Left renal cortex interstitium (tissue), 4 donors: ENCODE results near the gene ABHD18. TPM values are rescaled to one million over a fixed set of nuclear protein-coding genes. Genes with fewer than 3 reads are reported as not detected.
"Not testable (repeated sequence)": the region's sequence is repeated elsewhere in the genome, so short reads cannot be mapped to it uniquely, and the experiment has no call there.

ENCODE experiments used
- DNase-seq, 4 donors: peaks; one replicate each; pipeline ENCODE4 v3.0.0-alpha.2; 2013; ENCODE audit warnings: low read depth in 4 of 4, low spot score in 2 of 4, missing footprints in 1 of 4
- polyA plus RNA-seq, 4 donors: library from polyadenylated mRNA; unstranded; fragments of 120-200 nt; gene quantifications; one replicate each; pipeline ENCODE4 v1.2.1, GENCODE V29; 2013; ENCODE audit not compliant: insufficient read length in 4 of 4

Gene ABHD18
- polyA plus RNA-seq, 4 donors, result 10.3 to 22.4 (median 14.0) TPM

DNA sequence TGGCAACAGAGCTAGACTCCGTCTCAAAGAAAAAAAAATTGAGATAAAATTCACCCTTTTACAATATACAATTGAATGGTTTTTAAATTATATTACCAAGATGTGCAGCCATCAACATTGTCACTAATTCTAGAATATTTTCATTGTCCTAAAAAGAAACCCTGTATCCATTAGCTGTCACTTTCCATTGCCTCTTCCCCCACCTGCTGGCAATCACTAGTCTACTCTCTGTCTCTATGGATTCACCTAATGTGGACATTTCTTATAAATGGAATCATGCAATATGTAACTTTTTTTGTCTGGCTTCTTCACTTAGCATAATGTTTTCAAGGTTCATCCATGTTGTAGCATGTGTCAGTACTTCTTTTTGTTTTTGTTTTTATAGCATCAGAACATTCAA is 20.8 kb downstream of the ABHD18 start:
- DNase-seq, result no peak

DNA sequence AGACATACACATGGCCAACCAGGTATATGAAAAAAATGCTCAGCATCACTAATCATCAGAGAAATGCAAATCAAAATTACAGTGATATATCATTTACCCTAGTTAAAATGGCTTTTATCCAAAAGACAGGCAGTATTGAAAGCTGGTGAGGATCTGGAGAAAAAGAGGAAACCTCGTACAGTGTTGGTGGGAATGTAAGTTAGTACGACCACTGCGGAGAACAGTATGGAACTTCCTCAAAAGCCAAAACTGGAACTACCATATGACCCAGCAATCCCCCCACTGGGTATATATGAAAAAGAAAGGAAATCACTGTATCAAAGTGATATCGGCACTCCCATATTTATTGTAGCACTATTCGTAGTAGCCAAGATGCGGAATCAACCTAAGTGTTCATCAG is 23.4 kb downstream of the ABHD18 start:
- no peak for DNase-seq

DNA sequence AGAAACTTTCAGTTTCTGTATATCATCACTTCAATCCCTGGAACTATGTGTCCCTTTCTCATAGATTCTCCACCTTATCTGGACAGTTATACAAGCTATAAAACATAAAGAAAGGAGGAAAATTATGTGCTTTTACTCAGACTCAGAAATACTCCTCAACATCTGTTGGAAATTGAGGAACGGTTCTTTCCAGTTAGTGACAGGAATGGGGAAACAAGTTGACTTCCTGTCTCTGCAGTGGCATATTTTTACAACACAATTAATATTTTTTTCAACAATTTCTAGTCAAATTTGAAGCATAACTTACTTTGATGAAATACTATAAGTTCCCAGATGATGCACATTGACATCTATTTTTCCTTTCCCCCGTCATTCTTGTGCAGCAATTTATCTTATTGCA is 27.9 kb downstream of the ABHD18 start:
- DNase-seq, result no peak

DNA sequence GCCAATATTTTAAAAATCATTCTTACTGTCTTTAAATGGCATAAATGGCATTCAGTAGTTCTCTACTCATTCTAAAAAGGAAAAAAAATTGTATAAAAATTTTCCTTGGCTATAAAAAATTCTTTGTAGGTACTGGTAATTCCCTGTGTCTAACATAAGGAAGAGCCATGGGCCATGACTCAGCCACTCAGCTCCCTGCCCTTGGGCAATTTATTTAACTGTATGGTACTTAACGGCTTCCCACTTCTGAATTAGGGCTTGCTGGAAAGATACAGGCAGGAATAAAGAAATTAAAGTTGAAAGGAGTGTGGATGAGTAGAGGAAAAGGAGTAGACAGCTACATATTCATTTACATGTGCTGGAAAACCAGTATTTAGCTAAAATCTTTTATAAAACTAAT is 30.6 kb downstream of the ABHD18 start:
- no peak for DNase-seq

DNA sequence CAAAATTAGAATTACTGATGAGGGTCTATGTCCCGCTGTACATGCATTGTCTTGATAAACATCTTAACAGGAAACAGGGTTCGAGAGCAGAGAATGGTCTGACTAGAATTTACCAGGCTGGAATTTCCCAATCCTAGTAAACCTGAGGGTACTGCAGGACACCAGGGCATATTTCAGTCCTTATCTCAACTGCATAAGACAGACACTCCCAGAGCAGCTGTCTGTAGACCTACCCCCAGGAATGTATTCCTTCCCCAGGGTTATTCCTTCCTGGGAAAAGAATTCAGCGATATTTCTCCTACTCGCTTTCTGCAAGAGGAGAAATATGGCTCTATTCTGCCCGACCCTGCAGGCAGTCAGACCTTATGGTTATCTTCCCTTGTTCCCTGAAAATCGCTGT is 31.3 kb downstream of the ABHD18 start:
- DNase-seq, result not testable (repeated sequence)

DNA sequence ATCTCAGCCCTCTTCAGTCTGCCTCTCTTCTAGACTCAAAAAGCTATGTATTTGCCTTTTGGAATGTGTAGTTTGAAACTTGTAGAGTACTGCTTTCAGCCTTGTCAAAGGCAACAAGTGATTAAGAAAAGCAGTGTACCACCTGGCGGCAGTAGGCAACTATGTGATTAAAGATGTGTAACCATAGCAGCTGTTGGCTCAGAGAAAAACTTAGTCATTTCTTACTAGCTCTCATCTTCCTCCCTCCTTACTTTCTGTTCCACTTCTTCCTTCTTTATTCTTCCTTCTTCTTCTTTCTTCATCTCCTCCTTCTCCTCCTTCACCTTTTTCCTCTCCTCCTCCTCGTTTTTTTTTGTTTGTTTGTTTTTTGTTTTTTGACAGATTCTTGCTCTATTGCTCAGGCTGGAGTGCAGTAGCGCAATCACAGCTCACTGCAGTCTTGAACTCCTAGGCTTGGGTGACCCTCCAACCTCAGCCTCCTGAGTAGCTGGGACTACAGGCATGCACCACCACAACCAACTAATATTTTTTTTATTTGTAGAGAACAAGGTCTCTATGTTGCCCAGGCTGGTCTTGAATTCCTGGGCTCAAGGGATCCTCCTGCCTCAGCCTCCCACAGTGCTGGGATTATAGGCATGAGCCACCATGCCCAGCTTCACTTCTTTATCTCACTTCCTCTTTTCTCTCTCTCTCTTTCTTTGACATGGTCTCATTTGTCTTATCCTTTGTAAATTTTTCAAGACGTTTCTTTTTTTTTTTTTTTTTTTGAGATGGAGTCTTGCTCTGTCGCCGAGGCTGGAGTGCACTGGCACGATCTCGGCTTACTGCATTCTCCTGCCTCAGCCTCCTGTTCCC is 32.6 kb downstream of the ABHD18 start:
- DNase-seq, result no peak

DNA sequence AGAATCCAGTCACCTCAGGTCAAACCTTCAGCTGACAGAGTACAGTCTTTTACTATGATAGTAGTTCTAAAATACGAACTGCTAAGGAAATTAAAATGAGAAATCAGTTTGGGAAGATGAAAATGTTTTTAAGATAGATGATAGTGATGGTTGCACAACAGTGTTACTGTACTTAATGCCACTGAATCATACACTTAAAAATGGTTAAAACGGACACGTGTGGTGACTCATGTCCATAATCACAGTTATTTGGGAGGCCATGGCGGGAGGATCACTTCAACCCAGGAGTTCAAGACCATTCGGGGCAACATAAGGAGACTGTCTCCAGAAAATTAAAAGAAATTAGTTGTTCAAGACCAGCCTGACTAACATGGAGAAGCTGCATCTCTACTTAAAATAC is 41.4 kb downstream of the ABHD18 start:
- DNase-seq, result no peak

DNA sequence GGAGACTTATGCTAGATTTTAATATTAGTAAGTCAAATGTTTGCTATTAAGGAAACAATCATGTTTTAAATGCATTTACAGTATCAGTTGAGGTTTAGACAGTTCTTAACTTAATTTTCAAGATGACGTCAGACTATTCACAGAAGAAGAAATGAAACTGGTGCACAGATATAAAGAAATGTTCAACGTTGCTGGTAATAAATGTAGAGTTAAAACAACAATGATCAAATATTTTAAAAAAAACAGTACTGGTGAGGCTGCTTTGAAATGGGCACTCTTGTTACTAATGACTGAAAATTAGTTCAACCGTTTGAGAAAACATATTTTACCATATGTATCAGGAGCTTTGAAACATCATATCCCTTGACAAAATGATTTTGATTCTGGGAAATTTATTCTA is 44.2 kb downstream of the ABHD18 start:
- no peak for DNase-seq

DNA sequence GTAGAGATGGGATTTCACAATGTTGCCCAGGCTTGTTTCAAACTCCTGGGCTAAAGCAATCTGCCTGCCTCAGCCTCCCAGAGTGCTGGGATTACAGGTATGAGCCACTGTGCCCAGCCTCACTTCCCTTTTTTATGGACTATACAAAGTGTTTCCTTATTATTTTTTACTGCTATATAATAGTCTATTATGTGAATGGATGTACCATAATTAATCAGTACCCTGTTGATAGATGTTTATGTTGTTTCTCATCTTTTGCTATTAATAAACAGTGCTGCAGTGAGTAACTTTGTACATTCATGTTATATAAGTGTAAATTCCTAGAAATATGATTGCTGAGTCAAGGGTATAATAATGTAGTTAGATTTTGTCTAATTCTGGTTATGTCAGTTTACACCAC is 60.1 kb downstream of the ABHD18 start:
- no peak for DNase-seq

DNA sequence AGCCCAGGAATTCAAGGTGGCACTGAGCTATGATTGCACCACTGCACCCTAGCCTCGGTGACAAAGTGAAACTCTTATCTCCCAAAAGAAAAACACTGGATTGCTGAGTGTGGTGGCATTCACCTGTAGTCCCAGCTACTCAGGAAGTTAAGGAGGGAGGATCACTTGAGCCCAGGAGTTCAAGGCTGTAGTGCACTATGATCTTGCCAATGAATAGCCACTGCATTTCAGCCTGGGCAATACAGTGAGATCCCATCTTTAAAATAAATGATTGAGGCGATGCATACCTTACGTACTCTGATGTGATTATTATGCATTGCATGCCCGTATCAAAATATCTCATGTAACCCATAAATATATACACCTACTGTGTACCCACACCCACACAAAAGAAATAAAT is 64.7 kb downstream of the ABHD18 start:
- no peak for DNase-seq

DNA sequence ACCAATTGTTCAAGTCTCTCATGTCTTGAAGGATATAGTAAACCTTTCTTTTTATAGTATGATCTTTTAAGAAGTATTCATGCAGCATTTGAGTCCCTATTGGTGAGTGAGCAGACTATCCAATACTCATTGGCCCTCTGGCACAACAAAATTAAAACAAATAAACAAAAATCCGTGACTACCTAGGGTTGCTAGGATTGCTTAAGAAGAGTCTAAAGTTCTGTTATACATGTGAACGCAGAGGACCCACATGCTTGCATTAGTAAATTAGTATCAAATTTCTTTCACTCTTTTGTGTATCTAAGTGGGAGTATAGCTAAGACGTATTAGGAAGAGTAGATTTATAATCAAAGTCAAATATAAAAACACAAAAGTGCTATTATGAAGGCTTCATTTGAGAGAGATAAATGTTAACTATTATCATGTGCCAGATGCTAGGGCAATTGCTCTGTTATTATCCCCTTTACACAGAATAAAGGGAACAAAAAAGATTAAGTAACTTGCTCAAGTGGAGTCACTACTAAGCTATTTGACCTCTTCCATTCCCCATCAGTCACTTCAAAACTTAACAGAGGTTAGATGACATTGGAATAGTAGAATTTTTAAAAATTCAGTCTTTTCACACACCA is 66.7 kb downstream of the ABHD18 start:
- DNase-seq, result no peak

DNA sequence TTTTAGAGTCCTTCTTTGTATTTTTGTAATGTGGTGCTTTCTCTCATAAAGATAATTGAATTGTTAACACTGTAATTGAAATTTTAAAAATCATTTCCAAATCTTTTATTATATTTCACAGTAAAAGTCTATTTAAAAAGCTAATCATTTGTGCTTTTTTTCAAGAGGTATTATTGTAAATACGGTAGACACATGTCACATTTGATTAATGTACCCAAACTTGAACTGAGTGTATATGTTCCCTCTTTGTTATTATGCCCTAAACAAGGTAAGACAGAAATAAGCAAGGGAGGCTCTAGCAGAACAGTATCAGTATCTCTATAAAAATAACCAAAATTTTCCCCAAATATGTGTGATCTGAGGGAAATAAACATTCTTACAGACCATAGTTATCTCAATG is 74.4 kb downstream of the ABHD18 start:
- DNase-seq, result no peak

DNA sequence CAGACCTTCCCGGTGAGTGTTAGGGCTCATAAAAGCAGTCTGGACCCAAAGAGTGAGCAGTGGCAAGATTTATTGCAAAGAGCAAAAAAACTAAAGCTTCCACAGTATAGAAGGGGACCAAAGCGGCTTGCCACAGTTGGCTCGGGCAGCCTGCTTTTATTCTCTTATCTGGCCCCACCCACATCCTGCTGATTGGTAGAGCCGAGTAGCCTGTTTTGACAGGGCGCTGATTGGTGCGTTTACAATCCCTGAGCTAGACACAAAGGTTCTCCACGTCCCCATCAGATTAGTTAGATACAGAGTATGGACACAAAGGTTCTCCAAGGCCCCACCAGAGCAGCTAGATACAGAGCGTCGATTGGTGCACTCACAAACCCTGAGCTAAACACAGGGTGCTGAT is 81.8 kb downstream of the ABHD18 start:
- not testable (repeated sequence) for DNase-seq

DNA sequence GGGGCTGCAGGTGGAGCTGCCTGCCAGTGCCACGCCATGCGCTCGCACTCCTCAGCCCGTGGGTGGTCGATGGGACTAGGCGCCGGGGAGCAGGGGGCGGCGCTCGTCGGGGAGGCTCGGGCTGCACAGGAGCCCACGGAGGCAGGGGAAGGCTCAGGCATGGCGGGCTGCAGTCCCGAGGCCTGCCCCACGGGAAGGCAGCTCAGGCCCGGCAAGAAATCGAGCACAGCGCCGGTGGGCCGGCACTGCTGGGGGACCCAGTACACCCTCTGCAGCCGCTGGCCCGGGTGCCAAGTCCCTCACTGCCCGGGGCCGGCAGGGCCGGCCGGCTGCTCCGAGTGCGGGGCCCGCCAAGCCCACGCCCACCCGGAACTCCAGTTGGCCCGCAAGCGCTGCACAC is 82.3 kb downstream of the ABHD18 start:
- DNase-seq, result not testable (repeated sequence)

DNA sequence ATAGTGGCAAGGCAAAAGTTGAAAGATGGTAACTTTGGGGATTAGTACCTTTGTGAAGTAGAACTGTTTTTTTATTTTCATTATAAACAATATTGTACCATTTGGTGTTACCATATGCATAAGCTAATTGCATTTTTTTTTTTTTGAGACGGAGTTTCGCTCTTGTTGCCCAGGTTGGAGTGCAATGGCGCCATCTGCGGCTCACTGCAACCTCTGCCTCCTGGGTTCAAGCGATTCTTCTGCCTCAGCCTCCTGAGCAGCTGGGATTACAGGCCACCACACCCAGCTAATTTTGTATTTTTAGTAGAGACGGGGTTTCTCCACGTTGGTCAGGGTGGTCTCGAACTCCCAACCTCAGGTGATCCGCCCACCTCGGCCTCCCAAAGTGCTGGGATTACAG is 86.0 kb downstream of the ABHD18 start:
- DNase-seq, result not testable (repeated sequence)

DNA sequence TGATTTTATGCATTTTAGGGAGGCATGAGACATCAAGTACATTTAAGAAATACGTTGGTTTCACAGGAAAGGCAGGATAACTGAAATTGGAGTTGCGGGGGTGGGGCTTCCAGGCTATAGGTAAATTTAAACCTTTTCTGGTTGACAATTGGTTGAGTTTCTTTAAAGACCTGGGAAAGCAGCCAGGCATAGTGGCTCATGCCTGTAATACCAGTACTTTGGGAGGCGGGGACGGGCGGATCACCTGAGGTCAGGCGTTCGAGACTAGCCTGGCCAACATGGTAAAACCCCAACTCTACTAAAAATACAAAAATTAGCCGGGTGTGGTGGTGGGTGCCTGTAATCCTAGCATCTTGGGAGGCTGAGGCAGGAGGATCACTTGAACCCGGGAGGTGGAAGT is 89.7 kb downstream of the ABHD18 start:
- not testable (repeated sequence) for DNase-seq

DNA sequence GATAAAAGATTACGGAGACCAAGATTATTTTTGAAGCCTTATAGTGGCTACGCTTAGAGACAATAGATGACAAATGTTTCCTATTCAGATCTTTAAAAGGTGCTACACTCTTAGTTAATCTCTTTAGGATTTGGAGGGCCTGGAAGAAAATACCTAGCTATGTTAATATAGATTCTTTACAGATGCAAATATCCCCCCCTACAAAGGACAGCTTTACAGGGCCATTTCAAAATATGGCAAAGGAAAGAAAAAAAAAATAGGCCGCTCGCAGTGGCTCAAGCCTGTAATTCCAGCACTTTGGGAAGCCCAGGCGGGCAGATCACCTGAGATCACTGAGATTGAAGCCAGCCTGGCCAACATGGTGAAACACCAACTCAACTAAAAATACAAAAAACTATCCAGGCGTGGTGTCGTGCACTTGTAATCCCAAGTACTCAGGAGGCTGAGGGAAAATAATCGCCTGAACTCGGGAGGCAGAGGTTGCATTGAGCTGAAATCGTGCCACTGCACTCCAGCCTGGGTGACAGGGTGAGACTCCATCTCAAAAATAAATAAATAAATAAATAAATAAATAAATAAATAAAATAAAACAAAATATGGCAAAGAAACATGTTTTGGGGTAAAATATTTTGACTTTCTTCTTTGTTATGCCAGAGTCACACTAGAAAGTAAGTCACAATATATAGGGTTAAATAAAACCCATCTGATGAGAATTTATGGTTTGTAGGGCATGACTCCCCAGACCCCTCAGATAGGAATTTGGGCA is 90.4 kb downstream of the ABHD18 start:
- DNase-seq, result not testable (repeated sequence)

DNA sequence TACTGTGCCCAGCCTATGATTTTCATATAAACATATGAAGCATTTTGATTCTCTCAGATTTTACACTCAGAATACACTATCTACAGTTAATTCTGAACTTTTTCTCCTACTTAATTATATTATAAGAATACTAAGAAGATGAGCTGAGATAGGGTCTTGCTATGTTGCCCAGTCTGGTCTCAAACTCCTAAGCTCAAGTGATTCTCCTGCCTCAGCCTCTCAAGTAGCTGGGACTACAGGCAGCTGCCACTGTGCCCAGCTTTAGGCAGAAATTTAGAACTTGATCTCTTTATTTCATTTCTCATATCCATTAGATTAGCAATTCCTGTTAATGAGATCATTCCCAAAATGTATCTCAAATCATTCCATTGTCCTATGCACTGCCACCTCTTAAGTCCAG is 91.2 kb downstream of the ABHD18 start:
- DNase-seq, result no peak

DNA sequence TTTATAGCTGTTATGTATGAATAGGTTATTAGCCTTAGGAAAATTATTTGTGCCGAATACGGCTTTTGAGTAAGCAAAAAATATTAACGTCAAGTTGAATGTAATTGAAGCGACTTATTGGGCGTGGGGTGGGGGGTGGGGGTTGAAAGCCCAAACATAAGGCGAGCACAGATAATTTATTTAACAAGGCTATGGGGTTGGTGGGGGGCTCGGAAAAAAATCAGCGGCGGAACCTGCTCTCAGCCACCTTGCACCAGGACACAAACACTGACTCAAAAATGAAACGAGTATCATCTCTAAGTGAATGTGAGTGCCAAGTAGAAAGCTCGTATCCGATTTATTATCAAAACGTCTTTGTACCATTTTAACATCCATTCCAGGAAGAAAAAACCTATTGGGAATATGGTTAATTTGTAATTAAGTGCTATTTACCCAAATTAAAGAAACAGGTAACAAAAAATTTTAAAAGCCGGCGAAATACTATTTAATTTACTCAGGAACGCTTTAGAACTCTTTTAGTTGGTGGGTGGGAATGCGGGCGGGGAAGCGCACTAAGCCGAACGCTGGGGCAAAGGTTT is 95.0 kb downstream of the ABHD18 start:
- peak in 1 of 4 donors; percentile 37 for DNase-seq

DNA sequence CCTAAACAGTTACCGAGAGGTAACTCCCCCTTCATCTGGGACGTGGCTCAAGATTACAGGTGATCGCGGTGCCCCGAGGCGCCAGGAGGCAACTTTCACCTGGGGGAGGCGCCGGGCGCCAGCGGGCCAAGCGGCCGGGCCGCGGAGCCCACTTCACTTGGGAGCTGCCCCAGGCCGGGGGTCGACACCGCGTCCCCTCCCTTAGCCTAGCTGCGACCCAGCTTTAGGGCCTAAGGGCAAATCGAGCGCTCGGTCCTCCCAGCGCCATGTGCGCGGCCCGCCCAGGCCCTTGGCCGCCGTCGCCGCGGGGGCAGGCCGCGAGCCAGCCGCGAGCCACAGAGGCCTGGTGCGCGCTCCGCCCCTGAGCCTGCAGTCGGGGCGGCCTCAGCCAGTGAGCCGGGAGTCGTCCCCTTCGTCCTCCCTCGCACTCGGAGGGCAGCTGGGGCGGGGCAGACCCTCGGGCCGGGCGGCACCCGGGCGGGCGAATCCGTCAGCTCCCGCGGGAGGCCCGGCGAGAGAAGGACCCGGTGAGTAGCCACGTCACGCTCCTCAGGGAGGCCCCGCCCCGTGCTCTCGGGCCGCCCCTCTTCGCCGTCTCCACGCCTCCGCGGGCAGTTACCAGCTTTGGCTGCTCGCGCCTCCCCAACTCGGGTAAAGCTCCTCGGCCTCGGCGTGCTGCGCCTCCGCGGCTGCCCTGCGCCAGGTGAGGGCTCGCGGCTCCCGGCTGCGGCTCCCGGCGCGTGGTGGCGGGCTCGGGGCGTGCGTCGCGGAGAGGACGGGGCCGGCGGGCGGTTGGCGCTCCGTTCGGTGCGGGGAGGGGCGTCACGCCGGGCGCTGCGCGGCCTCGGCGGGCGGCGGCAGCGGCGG is 95.7 kb downstream of the ABHD18 start, which contains the start of gene LARP1B:
Gene LARP1B (plus strand): TSS at position 614 of the 867 bp plus-strand sequence. CDS start 13,640 bp downstream, outside the sequence.
- peak; percentile 79 to 88 (median 84) for DNase-seq
